ENCODE measurements around the gene IDH1.
"Not testable (repeated sequence)": the region's sequence is repeated elsewhere in the genome, so short reads cannot be mapped to it uniquely, and the experiment has no call there.

Gene IDH1

GRCh38 chr2:208235860-208236259, 19.0 kb downstream of the IDH1 start:
- no peak overlapping the region for H3K4me3 ChIP-seq (ENCODE audit: low read depth, low read length)
- no peak for TF ChIP-seq CTCF (IDR thresholded peaks at IDR 0.05; ENCODE audit: borderline replicate concordance, insufficient read depth, low read depth, low read length)

GRCh38 chr2:208234786-208235185, 20.1 kb downstream of the IDH1 start:
- no peak overlapping the region for H3K4me3 ChIP-seq (ENCODE audit: low read depth, low read length)
- TF ChIP-seq CTCF (IDR thresholded peaks at IDR 0.05; ENCODE audit: borderline replicate concordance, insufficient read depth, low read depth, low read length) = no peak

- no peak for TF ChIP-seq CTCF (IDR thresholded peaks at IDR 0.05; ENCODE audit: borderline replicate concordance, insufficient read depth, low read depth, low read length)
- no peak overlapping the region for H3K4me3 ChIP-seq (ENCODE audit: low read depth, low read length)
These were observed 26.4 kb downstream of the IDH1 start for GRCh38 chr2:208228476-208228875.

GRCh38 chr2:208227581-208228232, 27.2 kb downstream of the IDH1 start:
- TF ChIP-seq CTCF (IDR thresholded peaks at IDR 0.05; ENCODE audit: borderline replicate concordance, insufficient read depth, low read depth, low read length) = no peak
- no peak overlapping the region for H3K4me3 ChIP-seq (ENCODE audit: low read depth, low read length)

GRCh38 chr2:208224802-208225201, 30.1 kb downstream of the IDH1 start:
- TF ChIP-seq CTCF (IDR thresholded peaks at IDR 0.05; ENCODE audit: borderline replicate concordance, insufficient read depth, low read depth, low read length) = no peak
- H3K4me3 ChIP-seq (ENCODE audit: low read depth, low read length) = no peak overlapping the region

GRCh38 chr2:208222351-208222750, 32.5 kb downstream of the IDH1 start:
- H3K4me3 ChIP-seq (ENCODE audit: low read depth, low read length) = no peak overlapping the region
- no peak for TF ChIP-seq CTCF (IDR thresholded peaks at IDR 0.05; ENCODE audit: borderline replicate concordance, insufficient read depth, low read depth, low read length)

- not testable (repeated sequence) for H3K4me3 ChIP-seq (ENCODE audit: low read depth, low read length)
These were observed 33.0 kb downstream of the IDH1 start for GRCh38 chr2:208221873-208222272.

All from GM12875 (cell line).